ENCODE results near the gene SLC34A3. TPM values are rescaled to one million over a fixed set of nuclear protein-coding genes. Genes with fewer than 3 reads are reported as not detected.

The SLC34A3 gene
- total RNA-seq, 1 donor from 2014 or later: not detected

DNA sequence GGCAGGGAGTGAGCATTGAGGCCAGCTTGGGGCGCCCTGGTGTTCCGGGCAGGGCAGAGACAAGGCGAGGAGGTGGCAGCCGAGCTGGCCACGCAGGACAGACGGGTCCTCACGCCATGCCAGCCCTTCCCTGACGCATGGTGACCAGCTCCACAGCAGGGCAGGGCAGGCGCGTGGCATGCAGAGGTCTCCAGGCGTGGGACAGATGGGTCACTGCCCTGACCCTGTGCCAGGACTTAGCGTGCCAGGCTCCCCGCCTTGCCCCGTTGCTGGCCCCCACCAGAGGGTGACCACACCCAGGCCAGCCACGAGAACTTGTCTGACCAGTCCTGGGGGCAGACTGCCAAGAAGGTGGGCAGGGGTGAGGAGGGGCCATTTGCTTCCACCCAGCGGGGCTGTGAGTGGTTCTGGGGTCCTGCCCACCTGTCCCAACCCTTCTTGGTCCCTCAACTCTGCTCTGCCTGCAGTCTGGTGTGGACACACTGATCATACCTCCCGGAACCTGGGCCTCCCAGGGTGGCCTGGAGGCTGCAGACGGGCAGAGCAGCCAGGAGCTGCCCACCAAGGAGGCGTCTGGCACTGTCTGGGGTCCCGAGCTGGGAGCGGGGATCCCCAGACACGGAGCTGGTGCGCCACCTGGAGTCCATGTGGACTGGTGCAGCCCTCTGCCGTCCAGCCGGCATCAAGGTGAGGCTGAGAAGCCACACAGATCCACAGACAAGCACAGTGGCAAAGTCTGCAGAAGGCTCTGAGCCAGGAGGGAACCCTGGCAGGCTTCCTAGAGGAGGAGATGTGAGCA, 3.4 kb upstream of the SLC34A3 start, which contains the start of gene RNF224:
Gene RNF224 (plus strand): TSS at position 449 of the 799 bp plus-strand sequence. CDS start 834 bp downstream, outside the sequence.
- DNase-seq (ENCODE audit: low read depth): no peak
- H3K4me3 ChIP-seq (ENCODE audit: low read depth, low read length): no peak within 1 kb of the TSS
- peak; percentile 86 for TF ChIP-seq CTCF (conservative IDR thresholded peaks at IDR 0.05; ENCODE audit: low read depth, low read length)

GRCh38 chr9:137227853-137228505, 2.7 kb upstream of the SLC34A3 start:
- no peak for DNase-seq (ENCODE audit: low read depth)
- no peak overlapping the region for H3K4me3 ChIP-seq (ENCODE audit: low read depth, low read length)
- no peak for TF ChIP-seq CTCF (conservative IDR thresholded peaks at IDR 0.05; ENCODE audit: low read depth, low read length)

- H3K4me3 ChIP-seq (ENCODE audit: low read depth, low read length): no peak overlapping the region
- TF ChIP-seq CTCF (conservative IDR thresholded peaks at IDR 0.05; ENCODE audit: low read depth, low read length): no peak
- no peak for DNase-seq (ENCODE audit: low read depth)
These were observed 2.2 kb upstream of the SLC34A3 start for GRCh38 chr9:137228506-137228967.

DNA sequence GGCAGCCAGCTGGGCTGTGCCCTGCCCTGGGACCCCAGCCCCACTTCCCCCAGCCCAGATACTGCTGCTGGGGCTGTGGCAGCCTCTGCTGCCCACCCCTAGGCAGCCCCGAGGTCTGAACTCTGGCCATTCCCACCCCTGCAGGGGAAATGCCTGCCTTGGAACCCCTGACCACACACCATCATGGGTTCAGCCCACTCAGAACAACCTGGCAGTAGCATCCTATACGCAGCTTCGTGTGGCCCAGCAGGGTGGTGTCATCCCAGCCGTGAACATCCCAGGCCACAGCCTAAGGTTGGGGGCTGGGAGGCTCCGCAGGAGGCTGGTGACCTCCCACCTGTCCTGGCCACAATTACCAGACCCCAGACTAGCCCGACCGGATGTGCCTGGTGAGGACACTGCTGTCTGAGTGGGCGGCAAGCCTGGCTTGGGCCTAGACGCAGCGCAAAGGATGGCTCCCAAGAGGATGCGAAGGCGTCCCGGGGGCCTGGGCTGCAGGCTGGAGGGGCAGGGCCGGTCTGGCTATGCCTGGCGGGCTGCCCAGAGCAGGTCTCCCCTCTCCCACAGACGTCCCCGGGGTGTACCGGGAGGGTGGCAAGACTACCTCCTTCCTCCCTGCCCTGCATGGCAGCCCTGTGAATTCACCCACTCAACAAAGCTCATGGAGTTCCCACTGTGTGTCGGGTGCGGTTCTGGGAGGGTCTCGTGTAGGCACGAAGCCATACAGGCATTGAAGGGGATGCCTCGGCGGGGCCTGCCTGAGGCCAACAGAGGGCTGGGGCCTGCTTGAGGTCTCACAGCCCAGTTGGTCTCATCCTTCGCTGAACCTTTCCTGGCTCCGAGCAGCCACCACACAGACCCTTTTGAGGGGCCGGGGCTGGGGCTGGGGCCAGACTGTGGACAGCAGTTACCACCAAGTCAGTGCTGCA, 1.5 kb upstream of the SLC34A3 start:
- TF ChIP-seq CTCF (conservative IDR thresholded peaks at IDR 0.05; ENCODE audit: low read depth, low read length): no peak
- H3K4me3 ChIP-seq (ENCODE audit: low read depth, low read length): no peak overlapping the region
- DNase-seq (ENCODE audit: low read depth): no peak

DNA sequence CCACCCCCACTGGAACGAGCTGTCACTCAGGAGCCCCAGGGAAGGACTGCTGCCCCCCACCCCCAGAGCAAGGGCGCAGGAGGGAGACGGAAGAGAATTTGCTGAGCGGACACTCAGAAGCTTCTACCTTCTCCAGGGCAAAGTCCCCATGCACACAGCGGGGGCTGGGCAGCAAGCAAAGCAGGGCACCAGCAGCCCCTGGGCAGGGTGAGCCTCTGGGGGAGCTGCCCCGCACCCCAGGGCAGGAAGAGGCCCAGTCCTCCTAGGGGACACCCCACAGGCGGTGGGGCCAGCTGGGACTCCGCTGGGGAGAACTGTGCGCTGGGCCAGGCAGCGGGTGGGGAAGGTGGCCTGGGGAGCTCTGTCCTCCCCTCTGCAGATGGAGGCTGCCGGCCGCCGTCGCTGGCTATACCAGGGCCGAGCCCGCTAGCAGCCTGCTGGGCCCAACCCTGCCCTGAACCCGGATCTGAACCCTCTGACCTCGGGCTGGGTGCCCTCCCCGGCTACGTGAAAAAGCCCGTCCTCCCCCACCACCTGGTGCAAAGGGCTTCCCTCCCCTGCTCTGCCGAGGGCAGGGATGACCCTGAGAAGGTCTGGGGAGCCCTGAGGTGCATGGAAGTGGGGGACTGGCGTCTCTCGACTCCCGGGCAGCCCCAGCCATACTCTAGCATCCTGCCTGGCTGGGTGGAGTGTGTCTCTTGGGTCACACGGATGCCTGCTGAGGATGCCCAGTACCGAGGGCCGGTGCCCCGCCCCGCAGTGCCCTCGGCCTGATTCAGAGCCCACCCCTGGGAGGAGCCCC, 597 bp upstream of the SLC34A3 start:
- H3K4me3 ChIP-seq (ENCODE audit: low read depth, low read length): no peak overlapping the region
- TF ChIP-seq CTCF (conservative IDR thresholded peaks at IDR 0.05; ENCODE audit: low read depth, low read length): no peak
- no peak for DNase-seq (ENCODE audit: low read depth)
